Measurements from ENCODE around the gene PITPNM3.
A peak's percentile ranks its signal among the peaks of the same experiment; 100 is the strongest.

Gene PITPNM3

DNA sequence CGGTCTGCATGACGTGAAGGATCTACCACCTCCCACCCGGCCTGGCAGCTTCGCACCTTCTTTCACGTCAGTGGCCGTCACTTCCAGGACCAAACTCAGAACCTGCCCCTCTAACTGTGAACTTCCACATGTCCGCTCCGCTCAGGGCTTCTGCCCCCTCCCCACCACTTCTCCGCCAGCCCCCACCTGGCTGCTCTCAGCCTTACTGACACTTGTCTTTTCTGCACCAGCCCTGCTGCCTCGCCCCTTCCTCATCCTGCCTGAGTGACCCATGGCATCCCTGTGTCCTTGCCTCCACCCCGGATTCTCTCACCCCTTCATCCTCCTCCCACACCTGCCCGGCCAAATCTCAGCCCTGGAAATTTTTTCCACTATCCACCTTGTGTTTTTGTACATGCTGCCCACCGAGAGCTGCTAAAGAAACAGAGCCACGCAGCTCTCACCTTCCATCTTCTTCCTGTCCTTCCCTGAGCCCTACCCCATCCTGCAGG is 97.8 kb downstream of the PITPNM3 start:
- no peak for DNase-seq

GRCh38 chr17:6457688-6458459 is 98.5 kb downstream of the PITPNM3 start:
- no peak for DNase-seq

DNA sequence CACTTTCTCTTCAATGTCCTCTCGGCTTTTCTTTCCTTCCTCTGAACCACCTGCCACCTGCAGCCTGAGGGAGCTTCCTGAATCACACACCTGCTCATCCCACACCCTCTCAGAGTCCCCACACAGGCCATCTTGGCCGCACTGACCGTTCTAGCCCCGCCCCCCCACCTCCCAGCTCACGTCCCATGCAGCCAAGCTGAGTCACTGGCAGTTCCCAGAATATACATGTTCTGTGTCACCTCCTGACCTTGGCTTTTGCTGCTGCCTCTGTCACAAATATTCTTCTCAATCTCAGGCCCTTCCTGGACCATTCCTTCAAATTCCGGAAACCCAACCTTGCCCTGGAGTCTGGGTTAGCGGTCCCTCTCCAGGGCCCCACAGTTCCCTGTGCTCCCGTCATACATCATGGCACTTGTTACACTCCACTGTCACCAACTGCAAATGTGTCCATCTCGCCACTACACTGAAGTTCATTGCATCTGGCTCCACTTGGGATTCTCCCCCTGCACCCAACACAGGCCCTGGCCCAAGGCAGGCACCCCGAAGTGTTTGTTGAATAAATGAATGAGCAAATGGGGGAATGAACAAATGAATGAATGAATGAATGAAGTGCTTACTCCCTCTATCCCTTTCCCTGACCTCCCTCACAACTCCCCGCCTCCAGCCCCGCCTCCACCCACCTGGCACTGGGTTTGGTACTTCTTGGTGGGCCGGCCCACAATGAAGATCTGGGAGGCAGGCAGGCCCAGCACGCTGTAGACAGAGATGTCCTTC is 99.3 kb downstream of the PITPNM3 start:
- peak in 2 of 4 experiments; percentile 19 to 21 for DNase-seq

DNA sequence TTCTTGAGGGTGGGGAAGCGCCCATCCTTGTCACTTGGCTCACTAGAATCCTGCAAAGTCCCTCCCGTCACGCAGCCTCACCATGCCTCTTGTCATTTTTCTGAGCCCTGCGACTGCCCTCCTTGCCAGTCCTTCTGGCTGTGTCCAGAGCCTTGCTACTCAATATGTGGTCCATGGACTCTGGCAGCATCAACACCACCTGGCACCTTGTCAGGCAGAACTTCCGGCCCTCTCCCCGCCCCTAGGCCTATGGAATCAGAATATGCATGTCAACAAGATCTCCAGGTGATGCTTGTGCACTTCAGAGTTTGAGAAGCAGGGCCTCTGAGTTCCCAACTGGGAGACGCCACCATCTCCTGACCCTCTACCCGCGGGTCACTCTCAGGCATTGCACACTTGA is 100.0 kb downstream of the PITPNM3 start:
- DNase-seq: no peak

GRCh38 chr17:6455321-6455705 is 101.0 kb downstream of the PITPNM3 start:
- peak in 3 of 4 experiments; percentile 12 to 54 (median 31) for DNase-seq

DNA sequence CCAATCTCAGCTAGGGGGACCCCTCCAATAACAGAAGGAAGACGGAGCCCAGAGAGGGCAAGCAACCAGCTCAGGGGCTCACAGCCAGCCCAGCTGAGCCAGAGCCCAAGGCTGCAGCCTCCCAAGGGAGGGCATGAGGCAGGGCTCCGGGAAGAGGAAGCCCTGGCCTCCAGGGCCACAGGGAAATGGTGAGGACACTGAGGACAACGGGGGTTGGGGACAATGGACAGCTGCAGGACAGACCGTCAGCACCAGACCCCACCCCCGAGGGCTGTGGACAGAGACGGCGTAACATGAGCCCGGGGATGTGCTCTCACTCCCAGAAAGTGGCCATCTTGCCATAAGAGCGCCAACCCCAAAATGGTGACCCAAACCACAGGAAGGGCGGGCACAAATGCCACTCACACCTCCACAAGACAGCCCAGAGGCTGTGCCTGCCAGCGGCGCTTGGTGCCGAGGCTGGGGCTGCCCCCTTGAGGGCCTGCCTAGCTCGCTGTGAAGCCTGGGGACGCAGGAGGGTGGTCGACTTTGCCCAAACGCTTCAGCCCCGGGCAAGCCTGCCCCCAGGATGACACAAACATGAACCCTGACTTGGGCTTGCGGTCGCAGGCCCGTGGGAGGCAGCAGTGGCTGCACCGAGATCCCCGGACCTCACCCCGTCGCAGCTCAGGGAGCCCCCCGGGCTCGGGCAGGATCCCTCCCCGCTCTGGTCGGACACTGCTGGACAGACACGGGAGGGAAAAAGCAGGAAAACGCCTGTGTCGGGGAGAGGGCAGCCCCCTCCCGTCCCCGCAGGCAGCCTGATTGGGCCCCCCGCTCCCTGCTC is 101.6 kb downstream of the PITPNM3 start:
- no peak for DNase-seq

DNA sequence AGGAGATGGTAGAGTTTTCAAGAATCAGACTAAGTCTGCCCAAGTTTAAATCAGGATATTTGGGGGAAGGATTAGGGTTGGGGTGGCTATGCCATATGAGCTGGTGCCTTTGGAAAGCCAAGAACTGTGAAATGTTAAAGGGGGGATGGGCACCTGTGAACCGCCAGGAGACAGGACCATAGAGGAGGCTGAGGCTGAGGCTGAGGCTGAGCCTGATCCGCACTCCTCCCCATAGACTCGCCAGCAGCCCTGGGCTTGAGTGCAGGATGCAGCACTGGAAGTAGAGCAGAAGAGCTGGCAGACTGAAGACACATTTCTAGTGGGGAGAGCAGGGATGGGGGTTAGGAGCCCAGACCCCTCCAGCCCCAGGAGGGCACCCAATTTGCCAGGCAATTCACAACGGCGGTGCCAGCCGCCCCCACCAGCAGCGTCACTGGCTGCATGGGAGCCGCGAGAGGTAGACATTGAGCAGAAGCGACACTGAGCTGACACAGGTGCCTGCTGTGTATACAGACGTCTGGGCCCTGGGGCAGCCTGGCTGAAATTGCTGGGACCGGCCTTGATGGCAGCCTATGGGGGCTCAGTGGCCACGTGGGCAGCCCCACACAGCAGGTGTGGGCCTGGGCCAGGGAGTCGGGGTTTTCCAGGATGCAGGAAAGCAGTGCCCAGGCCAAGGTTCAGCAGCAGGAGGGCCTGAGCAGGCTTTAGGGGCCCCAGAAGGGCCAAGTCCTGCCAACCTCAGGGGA is 102.9 kb downstream of the PITPNM3 start:
- DNase-seq: no peak

GRCh38 chr17:6452471-6453266 is 103.7 kb downstream of the PITPNM3 start:
- no peak for DNase-seq

- DNase-seq: no peak
Observed at GRCh38 chr17:6450926-6451832, 105.2 kb downstream of the PITPNM3 start.

GRCh38 chr17:6449307-6449706 is 107.0 kb downstream of the PITPNM3 start:
- DNase-seq: no peak

DNA sequence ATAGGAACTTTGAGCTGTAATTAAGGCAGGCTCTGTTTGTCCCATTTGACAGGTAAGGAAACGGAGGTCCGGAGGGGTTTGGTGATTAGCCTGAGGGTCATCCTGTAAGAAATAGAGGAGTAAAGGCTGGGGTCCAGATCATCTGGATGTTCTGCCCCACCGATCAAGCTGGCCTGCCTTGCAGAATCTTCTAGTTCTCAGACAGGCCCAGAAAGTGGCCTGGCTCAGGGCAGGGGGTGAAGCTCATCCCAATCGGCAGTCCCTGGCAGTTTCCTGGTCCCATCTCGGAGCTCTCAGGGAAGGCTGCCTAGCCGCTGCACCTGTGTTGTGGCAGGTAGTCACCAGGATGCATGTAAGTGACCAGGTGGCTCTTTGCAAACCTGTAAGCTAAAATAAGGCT is 107.9 kb downstream of the PITPNM3 start:
- DNase-seq: no peak

- DNase-seq: no peak
Observed at GRCh38 chr17:6446516-6447100, 109.7 kb downstream of the PITPNM3 start.

DNA sequence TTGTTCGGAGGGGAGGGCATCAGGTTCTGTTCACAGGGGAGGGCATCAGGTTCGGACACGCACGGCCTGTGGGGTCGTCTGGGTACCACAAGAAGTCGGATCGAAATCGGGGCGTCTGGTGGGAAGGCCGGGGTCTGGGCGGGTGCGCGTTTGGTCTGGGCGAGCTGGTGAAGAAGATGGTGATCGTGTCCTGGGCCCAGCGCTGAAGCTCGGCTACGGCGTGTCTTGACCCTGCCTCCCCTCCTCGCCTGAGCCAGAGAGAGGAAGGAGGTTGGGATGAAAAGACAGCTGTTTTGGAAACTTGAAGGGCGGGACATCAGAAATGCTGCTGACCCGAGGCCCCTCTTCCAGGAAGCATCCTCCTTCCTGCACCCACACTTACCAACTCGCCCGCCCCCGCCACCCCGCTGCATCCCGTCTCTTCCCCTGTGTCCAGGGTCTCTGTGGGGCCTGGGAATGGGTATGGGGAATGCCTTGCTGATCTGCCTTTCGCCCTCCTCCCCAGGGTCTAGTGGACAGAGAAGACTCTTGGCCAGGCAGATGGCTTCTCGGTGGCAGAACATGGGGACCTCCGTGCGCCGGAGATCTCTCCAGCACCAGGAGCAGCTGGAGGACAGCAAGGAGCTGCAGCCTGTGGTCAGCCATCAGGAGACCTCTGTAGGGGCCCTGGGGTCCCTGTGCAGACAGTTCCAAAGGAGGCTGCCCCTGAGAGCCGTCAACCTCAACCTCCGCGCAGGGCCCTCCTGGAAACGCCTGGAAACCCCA is 111.6 kb downstream of the PITPNM3 start:
- no peak for DNase-seq

GRCh38 chr17:6443692-6444570 is 112.4 kb downstream of the PITPNM3 start, which contains the start of gene PIMREG:
Gene PIMREG (plus strand): TSS chr17:6444455. CDS start chr17:6445111, 656 bp downstream.
- DNase-seq: peak; percentile 92 to 97 (median 96)

- no peak for DNase-seq
Observed at GRCh38 chr17:6442775-6443174, 113.6 kb downstream of the PITPNM3 start.

- DNase-seq: no peak
Observed at GRCh38 chr17:6439951-6440350, 116.4 kb downstream of the PITPNM3 start.

DNA sequence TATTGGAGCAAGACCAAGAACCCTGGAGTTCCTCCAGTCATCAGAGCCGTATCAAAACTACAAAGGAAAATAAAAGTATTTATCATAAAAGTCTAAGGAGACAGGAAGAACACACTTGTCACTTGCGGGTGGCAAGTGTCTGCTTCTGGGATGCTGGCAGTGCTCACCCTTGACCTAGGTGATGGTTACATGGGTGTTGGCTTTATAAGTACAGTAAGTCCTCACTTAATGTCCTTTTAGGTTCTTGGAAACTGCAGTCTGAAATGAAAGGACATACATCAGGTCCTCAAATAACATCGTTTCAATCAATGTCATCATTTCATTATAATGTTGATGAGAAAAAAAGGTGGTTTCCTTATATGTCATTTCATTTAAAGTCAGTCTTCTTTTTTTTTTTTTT is 118.4 kb downstream of the PITPNM3 start:
- DNase-seq: no peak

DNA sequence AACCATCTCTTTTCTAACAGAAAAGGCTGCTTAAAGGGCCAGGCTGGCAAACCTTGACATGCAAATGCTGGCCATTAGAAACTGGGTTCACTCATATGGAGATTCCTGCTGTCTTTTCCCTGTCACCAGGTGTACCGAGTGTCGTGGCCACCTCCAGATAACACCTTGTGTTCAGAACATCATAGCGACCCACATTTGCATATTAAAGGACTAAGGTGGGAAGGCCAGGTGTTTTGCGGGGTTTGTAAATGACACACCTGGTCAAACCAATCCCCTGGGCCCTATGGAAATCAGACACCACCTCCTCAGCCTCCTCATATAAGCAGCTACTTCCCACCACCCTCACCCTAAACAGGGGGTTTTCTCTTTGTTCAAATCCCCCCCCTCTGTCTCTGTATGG is 118.9 kb downstream of the PITPNM3 start:
- no peak for DNase-seq
